ENCODE results near the gene CDC42EP5. TPM values are rescaled to one million over a fixed set of nuclear protein-coding genes. Genes with fewer than 3 reads are reported as not detected.

The CDC42EP5 gene
- total RNA-seq, 1 donor from 2014 or later: 18.2 TPM

DNA sequence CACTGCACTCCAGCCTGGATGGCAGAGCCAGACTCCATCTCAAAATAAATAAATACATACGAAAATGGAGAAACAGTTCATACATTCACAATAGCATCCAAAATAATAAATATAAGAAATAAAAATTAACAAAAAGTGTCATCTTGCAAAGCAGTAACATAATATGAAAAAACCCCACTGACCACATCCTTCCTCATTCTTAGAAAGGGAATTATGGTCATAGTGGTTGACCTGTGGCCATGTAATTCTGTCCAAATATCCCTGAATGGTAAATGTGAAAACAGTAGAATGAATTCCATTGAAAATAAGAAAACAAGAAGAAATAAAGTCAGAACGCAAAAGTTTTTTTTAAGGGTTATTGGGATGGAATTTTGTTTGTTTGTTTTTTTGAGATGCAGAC is 7.0 kb upstream of the CDC42EP5 start:
- Histone ChIP-seq H3K36me3 (ENCODE audit: control insufficient read depth, insufficient read depth, low read length) (no peaks in the 10 kb centered on the region), H3K27me3 (ENCODE audit: control insufficient read depth, insufficient read depth, low read length) (no peaks in the 10 kb centered on the region), H3K4me3 (ENCODE audit: low read depth, low read length) (no peak overlapping the region)
- no peak for DNase-seq (ENCODE audit: low read depth)
- TF ChIP-seq CTCF (IDR thresholded peaks at IDR 0.05; ENCODE audit: insufficient read depth, low read length, severe bottlenecking): no peak
- no peak for FAIRE-seq

DNA sequence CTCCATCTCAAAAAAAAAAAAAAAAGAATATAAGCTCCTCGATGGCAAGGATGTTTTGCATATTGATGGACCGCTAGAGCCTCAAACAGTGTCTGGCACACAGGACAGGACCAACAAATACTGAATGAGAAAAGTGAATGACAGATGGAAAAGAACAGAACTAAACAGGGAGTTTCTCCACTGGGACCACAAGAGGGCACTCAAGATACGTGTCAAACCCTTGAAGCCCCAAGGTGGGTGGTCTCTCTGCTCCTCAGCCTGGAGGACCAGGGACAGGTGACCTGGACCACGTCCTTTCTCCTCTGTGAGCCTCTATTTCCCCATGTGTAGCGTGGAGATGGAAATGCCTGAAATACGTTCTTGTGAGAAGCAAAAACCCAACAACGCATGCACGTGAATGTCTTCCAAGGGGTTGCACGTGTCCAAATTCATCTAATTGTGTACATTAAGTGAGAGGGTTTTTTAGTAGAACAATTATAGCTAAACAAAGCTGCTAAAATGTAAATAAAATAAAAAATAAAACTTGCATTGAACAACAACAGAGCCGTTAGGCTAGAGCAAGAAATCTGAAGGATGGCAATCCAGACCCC is 5.7 kb upstream of the CDC42EP5 start:
- peak; percentile 36 for DNase-seq (ENCODE audit: low read depth)
- no peak for FAIRE-seq
- no peaks in the 10 kb centered on the region for H3K27me3 ChIP-seq (ENCODE audit: control insufficient read depth, insufficient read depth, low read length)
- no peaks in the 10 kb centered on the region for H3K36me3 ChIP-seq (ENCODE audit: control insufficient read depth, insufficient read depth, low read length)
- H3K4me3 ChIP-seq (ENCODE audit: low read depth, low read length): no peak overlapping the region
- peak; percentile 75 for TF ChIP-seq CTCF (IDR thresholded peaks at IDR 0.05; ENCODE audit: insufficient read depth, low read length, severe bottlenecking)

DNA sequence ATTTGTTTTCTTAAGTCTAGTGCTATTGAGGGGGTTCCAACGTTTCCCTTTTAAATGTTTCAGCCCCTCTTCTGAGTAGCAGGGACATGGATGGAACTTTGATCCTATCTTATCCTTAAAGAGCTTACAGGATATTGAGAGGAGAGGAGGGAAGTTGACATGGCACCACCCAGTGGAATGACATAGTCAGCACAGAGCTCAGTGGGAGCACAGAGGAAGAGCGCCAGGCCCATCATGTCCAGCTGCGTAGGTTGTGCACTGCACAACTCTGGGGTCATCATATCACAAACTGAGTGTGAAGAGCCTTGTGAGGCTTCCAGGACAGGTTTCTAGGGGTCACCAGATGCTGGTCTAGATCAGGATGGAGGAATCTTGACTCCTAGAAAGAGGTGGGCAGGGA is 4.6 kb upstream of the CDC42EP5 start:
- no peak for FAIRE-seq
- no peak overlapping the region for H3K4me3 ChIP-seq (ENCODE audit: low read depth, low read length)
- TF ChIP-seq CTCF (IDR thresholded peaks at IDR 0.05; ENCODE audit: insufficient read depth, low read length, severe bottlenecking): no peak
- no peak for DNase-seq (ENCODE audit: low read depth)
- no peaks in the 10 kb centered on the region for H3K27me3 ChIP-seq (ENCODE audit: control insufficient read depth, insufficient read depth, low read length)
- H3K36me3 ChIP-seq (ENCODE audit: control insufficient read depth, insufficient read depth, low read length): no peaks in the 10 kb centered on the region

GRCh38 chr19:54475706-54476105 is 2.6 kb upstream of the CDC42EP5 start:
- no peak for FAIRE-seq
- no peak for TF ChIP-seq CTCF (IDR thresholded peaks at IDR 0.05; ENCODE audit: insufficient read depth, low read length, severe bottlenecking)
- Histone ChIP-seq H3K36me3 (ENCODE audit: control insufficient read depth, insufficient read depth, low read length) (no peaks in the 10 kb centered on the region), H3K4me3 (ENCODE audit: low read depth, low read length) (no peak overlapping the region), H3K27me3 (ENCODE audit: control insufficient read depth, insufficient read depth, low read length) (no peaks in the 10 kb centered on the region)
- DNase-seq (ENCODE audit: low read depth): no peak

DNA sequence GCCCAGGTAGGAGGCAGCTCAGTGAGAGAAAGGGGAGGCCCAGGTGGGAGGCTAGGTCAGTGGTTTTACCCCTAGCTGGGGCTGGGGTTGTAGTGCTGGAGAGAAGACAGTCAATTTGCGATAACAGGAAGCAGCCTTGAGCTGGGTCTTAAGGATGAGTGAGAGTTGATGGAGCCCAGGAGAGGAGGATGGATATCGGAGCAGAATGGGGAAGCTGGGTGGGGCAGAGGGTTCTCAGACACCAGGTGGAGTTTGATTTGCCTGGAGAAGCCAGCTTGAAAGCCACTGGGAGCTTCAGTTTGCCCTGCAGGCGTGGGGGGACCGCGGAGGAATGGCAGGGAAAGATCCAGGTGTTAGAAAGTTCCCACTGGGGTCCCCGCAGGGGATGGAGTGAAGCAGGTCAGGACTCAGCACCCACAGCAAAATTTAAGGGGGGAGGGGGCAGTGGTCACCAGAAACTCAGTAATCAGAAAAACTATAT is 836 bp upstream of the CDC42EP5 start:
- DNase-seq (ENCODE audit: low read depth): no peak
- TF ChIP-seq CTCF (IDR thresholded peaks at IDR 0.05; ENCODE audit: insufficient read depth, low read length, severe bottlenecking): no peak
- no peak for FAIRE-seq
- no peaks in the 10 kb centered on the region for H3K36me3 ChIP-seq (ENCODE audit: control insufficient read depth, insufficient read depth, low read length)
- no peaks in the 10 kb centered on the region for H3K27me3 ChIP-seq (ENCODE audit: control insufficient read depth, insufficient read depth, low read length)
- H3K4me3 ChIP-seq (ENCODE audit: low read depth, low read length): no peak overlapping the region
